HepG2 (cell line): Measurements from ENCODE around the gene MFAP4. TPM values are rescaled to one million over a fixed set of nuclear protein-coding genes. Genes with fewer than 3 reads are reported as not detected.

Experiments used
- CHD2 ChIP-seq: IDR thresholded peaks from 2 replicates; pipeline ENCODE4 v1.6.1; 2011; ENCODE audit warnings: low read depth, low read length, improper control_type of control experiment
- DBP ChIP-seq: sonication (generic); formaldehyde crosslinking; IDR thresholded peaks from 2 replicates; pipeline ENCODE4 v1.4.0; 2020; ENCODE audit warnings: missing genetic modification reagents; ENCODE audit errors: not compliant biosample characterization
- HOXA3 ChIP-seq: sonication (generic); formaldehyde crosslinking; IDR thresholded peaks from 2 replicates; pipeline ENCODE4 v1.5.0; 2020; ENCODE audit warnings: missing genetic modification reagents
- IRF1 ChIP-seq: sonication (generic); formaldehyde crosslinking; IDR thresholded peaks from 2 replicates; pipeline ENCODE4 v1.4.0; 2020; ENCODE audit warnings: low read depth, mild to moderate bottlenecking, missing genetic modification reagents
- KDM5B ChIP-seq: sonication (generic); formaldehyde crosslinking; IDR thresholded peaks from 2 replicates; pipeline ENCODE4 v1.4.0; 2020; ENCODE audit warnings: missing genetic modification reagents, mild to moderate bottlenecking, borderline replicate concordance
- MXD1 ChIP-seq: sonication (generic); formaldehyde crosslinking; IDR thresholded peaks from 2 replicates; pipeline ENCODE4 v1.4.0; 2020; ENCODE audit warnings: mild to moderate bottlenecking, missing genetic modification reagents
- PBX3 ChIP-seq: sonication (generic); formaldehyde crosslinking; IDR thresholded peaks from 2 replicates; pipeline ENCODE4 v1.8.1; 2023; ENCODE audit warnings: missing genetic modification reagents, inconsistent platforms, borderline replicate concordance
- PRMT3 ChIP-seq: sonication (generic); formaldehyde crosslinking; IDR thresholded peaks from 2 replicates; pipeline ENCODE4 v1.8.1; 2022; ENCODE audit warnings: low read depth, mild to moderate bottlenecking, moderate library complexity, missing genetic modification reagents, borderline replicate concordance
- RARA ChIP-seq: IDR thresholded peaks from 2 replicates; pipeline ENCODE4 v1.6.1; 2016; ENCODE audit warnings: missing genetic modification reagents, missing compliant biosample characterization
- RBM22 ChIP-seq: fragments of 200-400 bp; formaldehyde crosslinking; optimal IDR thresholded peaks from 2 replicates; pipeline ENCODE3; 2017; ENCODE audit warnings: mild to moderate bottlenecking, low read length, moderate library complexity
- RFX1 ChIP-seq: fragments of 450-650 bp; IDR thresholded peaks from 2 replicates; pipeline ENCODE4 v1.6.1; 2017
- SRSF1 ChIP-seq: fragments of 200-400 bp; formaldehyde crosslinking; optimal IDR thresholded peaks from 2 replicates; pipeline ENCODE3; 2017; ENCODE audit warnings: mild to moderate bottlenecking, low read depth, low read length, moderate library complexity
- STAT6 ChIP-seq: sonication (generic); formaldehyde crosslinking; IDR thresholded peaks from 2 replicates; pipeline ENCODE4 v1.4.0; 2020; ENCODE audit warnings: missing genetic modification reagents, mild to moderate bottlenecking, borderline replicate concordance
- ZNF12 ChIP-seq: sonication (generic); formaldehyde crosslinking; IDR thresholded peaks from 2 replicates; pipeline ENCODE4 v1.5.0; 2020; ENCODE audit warnings: missing genetic modification reagents
- ZNF142 ChIP-seq: sonication (generic); formaldehyde crosslinking; IDR thresholded peaks from 2 replicates; pipeline ENCODE4 v1.4.0; 2020; ENCODE audit warnings: missing genetic modification reagents
- ZNF629 ChIP-seq: sonication (generic); formaldehyde crosslinking; conservative IDR thresholded peaks from 2 replicates; pipeline ENCODE4 v1.5.0; 2020; ENCODE audit warnings: missing genetic modification reagents
- ZNF749 ChIP-seq: sonication (generic); formaldehyde crosslinking; IDR thresholded peaks from 2 replicates; pipeline ENCODE4 v1.8.0; 2022; ENCODE audit warnings: mild to moderate bottlenecking, missing genetic modification reagents, moderate library complexity, borderline replicate concordance
- polyA plus RNA-seq, 8 experiments: library from polyadenylated mRNA; depleted of rRNA in 3 of 8; stranded (reverse) in 7 of 8; unstranded in 1 of 8; fragments of >200 nt; fragmentation: Illumina TruSeq in 4 of 8; extraction: Trizol in 4 of 8; gene quantifications; 2 replicates each; pipeline versions ENCODE4 v1.2.1 to v1.2.3, GENCODE V29; 2011 to 2016; ENCODE audit warnings: low read depth in 4 of 8, missing spikeins in 1 of 8, mixed read lengths in 1 of 8; ENCODE audit not compliant: insufficient read depth in 1 of 8
- total RNA-seq, 5 experiments: library from RNA; depleted of rRNA; stranded (reverse); fragments of >200 nt; fragmentation: Illumina TruSeq; extraction: Trizol; gene quantifications; 2 replicates each; pipeline ENCODE4 v1.2.3, GENCODE V29; 2016; ENCODE audit warnings: low read depth in 1 of 5

The MFAP4 gene
- total and polyA plus RNA-seq, 2 of the 13 experiments (the other 11 are each of a cell fraction or from before 2014, with no cell fraction given): 0.08 TPM; not detected in 1

GRCh38 chr17:19369107-19369778 lies 17.7 kb downstream of the MFAP4 start (continued):
- TF ChIP-seq STAT6 (CRISPR knock-in tag) (no peak), ZNF749 (CRISPR knock-in tag) (no peak), SRSF1 (no peak), RBM22 (no peak), ZNF629 (CRISPR knock-in tag) (no peak), IRF1 (CRISPR knock-in tag) (no peak), ZNF142 (CRISPR knock-in tag) (no peak), KDM5B (CRISPR knock-in tag) (no peak), PBX3 (CRISPR knock-in tag) (no peak), MXD1 (no peak), PRMT3 (CRISPR knock-in tag) (no peak), ZNF12 (CRISPR knock-in tag) (no peak), DBP (CRISPR knock-in tag) (no peak), CHD2 (no peak), RARA (peak; percentile 33; the same call in 1 of the 2 replicates), RFX1 (no peak), HOXA3 (peak; percentile 54; the same call in 1 of the 2 replicates)
